ENCODE results near the gene CDH23. TPM values are rescaled to one million over a fixed set of nuclear protein-coding genes. Genes with fewer than 3 reads are reported as not detected.

CDH23 gene
- total RNA-seq, 4 donors from 2014 or later: 13.8 to 20.1 (median 17.3) TPM

GRCh38 chr10:71480662-71481061 lies 83.9 kb downstream of the CDH23 start:
- no peak for DNase-seq (ENCODE audit: low spot score in 2 of 2)
- Histone ChIP-seq H3K27ac (no peak overlapping the region), H3K9me3 (no peaks in the 10 kb centered on the region), H3K36me3 (no peaks in the 10 kb centered on the region), H3K27me3 (no peaks in the 10 kb centered on the region), H3K4me3 (no peak overlapping the region), H3K4me1 (peaks cover 0 to 22% (median 7%) of the 10 kb centered on the region in 4 donors)
- no peak for TF ChIP-seq POLR2A (IDR thresholded peaks at IDR 0.05)
- TF ChIP-seq EP300 (IDR thresholded peaks at IDR 0.05): no peak
- no peak for TF ChIP-seq CTCF (IDR thresholded peaks at IDR 0.05)
- WGBS, 2 donors: 81 to 92% methylated on average over 5 of the region's 5 CpGs

DNA sequence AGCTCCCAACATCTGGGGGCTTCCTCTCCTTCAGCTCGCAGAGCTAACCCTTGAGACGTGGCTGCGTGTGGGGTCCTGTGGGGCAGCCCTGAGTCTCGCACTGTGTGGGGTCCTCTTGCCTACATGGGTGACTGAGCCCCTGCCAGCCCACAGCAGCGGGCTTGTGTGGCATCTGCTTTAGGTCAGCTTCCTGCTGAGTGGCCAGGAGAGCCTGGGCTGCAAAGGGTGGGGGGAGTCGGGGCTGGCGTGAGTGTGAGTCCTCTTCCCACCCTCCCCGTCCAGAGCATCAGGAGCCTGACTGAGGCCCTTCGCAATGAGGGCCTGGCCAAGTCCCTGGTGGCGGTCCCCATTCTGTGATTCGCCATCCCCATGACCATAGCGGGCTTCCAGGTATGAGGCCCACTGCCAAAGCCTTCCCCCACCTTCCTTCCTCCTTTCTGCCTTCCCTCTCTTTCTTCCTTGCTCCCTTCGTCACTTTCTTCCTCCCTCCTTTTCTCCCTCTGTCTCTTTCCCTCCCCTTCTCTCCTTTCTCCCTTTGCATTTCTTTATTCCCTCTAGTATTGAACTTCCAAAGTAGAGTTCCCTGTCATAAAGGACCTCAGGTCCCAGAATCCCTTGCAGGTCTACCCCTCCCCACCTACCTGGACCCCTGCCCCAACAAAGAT lies 85.2 kb downstream of the CDH23 start:
- 80 to 82% methylated on average over 11 to 12 of the region's 13 CpGs for WGBS, 2 donors

DNA sequence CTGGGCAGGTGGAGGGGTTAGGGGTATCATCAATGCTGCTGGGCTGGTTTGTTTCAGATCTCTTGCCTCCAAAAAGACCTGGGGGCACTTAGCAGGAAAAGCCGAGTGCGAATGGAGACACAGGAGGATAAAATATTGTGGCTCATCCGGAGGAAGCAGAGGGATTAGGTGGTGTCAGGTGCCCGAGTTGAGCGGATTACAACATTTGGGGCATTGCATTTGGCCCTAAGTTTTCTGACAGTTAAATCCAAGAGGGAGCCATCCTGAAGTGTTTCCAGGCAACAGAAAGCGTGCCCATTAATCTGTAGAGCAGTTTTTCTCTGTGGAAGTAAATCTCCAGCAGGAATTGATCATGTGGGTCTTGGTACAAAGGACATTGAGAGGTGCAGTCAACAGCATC lies 85.9 kb downstream of the CDH23 start:
- TF ChIP-seq CTCF (IDR thresholded peaks at IDR 0.05): no peak
- TF ChIP-seq EP300 (IDR thresholded peaks at IDR 0.05): no peak
- no peak for TF ChIP-seq POLR2A (IDR thresholded peaks at IDR 0.05)
- 91 to 93% methylated on average over 6 of the region's 6 CpGs for WGBS, 2 donors
- DNase-seq (ENCODE audit: low spot score in 2 of 2): no peak

More for the DNA sequence above, 85.2 kb downstream of the CDH23 start:
- Histone ChIP-seq H3K4me3 (no peak overlapping the region), H3K9me3 (no peaks in the 10 kb centered on the region), H3K27me3 (no peaks in the 10 kb centered on the region), H3K27ac (no peak overlapping the region), H3K36me3 (no peaks in the 10 kb centered on the region), H3K4me1 (peaks cover 0 to 10% (median 0%) of the 10 kb centered on the region in 4 donors)
- TF ChIP-seq CTCF (IDR thresholded peaks at IDR 0.05) (no peak), POLR2A (IDR thresholded peaks at IDR 0.05) (no peak), EP300 (IDR thresholded peaks at IDR 0.05) (no peak)
- DNase-seq (ENCODE audit: low spot score in 2 of 2): no peak

DNA sequence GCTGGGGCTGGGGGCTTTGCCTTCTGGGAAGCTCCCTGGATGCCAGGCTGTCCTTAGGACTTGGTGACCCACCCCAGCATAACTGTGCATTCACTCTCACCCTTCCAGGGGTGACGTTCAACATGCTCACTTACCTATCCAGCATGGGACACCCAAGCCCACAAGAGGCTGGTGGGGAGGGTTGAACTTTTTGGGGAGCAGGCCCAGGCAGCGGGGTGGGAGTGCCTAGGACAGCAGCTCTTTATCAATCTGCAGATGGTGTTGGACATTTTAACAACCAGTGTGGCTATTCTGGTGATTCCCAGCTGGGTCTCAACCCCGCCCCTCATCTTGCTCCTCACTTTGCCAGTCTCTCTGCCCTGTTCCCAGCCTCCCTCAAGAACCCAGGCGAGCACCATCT lies 86.4 kb downstream of the CDH23 start:
- Histone ChIP-seq H3K36me3 (no peaks in the 10 kb centered on the region), H3K27me3 (no peaks in the 10 kb centered on the region), H3K4me3 (no peak overlapping the region), H3K27ac (no peak overlapping the region), H3K9me3 (peaks cover 0 to 2% (median under 1%) of the 10 kb centered on the region in 4 donors), H3K4me1 (no peaks in the 10 kb centered on the region)
- TF ChIP-seq CTCF (IDR thresholded peaks at IDR 0.05) (no peak), EP300 (IDR thresholded peaks at IDR 0.05) (no peak), POLR2A (IDR thresholded peaks at IDR 0.05) (no peak)
- no peak for DNase-seq (ENCODE audit: low spot score in 2 of 2)
- WGBS, 2 donors: 87 to 95% methylated on average over 4 of the region's 4 CpGs

More for the DNA sequence above, 85.9 kb downstream of the CDH23 start:
- H3K9me3 ChIP-seq: no peaks in the 10 kb centered on the region
- no peaks in the 10 kb centered on the region for H3K27me3 ChIP-seq
- no peak overlapping the region for H3K4me3 ChIP-seq
- H3K36me3 ChIP-seq: no peaks in the 10 kb centered on the region
- peaks cover 0 to 3% (median 0%) of the 10 kb centered on the region in 4 donors for H3K4me1 ChIP-seq
- no peak overlapping the region for H3K27ac ChIP-seq

DNA sequence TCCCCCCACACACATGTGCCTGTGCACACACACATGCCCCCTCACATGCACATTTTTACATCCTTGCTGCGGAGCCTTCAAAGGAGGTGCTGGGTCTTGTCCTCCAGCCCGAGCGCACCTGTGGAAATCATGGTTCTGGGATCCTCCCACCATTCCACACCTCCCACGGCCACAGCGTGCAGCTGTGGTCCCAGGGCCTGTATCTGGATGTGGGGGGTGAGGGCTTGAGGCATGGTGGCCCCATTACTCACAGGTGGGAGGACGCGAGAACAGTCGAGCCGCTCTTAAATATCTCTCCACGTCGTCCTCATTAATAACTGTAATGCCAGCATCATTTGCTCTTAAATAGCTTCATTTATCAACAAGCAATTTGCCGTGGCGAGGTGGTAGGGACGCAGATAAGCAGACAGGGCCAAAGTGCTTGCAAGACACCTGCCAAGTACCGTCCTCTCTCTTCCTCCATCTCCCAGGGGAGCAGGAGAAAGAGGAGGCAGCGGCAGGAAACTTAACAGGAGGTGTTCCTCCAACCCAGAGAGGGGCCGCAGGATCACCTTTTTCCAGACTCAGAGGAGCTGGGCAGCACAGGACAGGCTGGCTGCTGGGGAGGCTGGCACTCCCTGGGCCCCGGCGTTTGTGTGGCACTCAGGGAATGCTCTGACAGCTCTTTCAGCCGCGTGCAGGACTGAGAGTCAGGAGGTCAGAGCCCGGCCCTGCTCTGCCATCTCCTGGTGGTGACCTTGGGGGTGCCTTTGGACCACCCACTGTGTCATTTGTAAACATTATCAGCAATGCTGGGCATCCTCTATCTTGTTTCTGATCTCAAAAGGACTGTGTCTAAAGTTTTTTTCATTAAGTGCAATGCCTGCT lies 87.4 kb downstream of the CDH23 start:
- no peaks in the 10 kb centered on the region for H3K36me3 ChIP-seq
- no peak overlapping the region for H3K4me3 ChIP-seq
- DNase-seq (ENCODE audit: low spot score in 2 of 2): no peak
- no peaks in the 10 kb centered on the region for H3K27me3 ChIP-seq
- no peak for TF ChIP-seq EP300 (IDR thresholded peaks at IDR 0.05)
- TF ChIP-seq CTCF (IDR thresholded peaks at IDR 0.05): no peak
- no peak for TF ChIP-seq POLR2A (IDR thresholded peaks at IDR 0.05)
- peaks cover 0 to 12% (median 4%) of the 10 kb centered on the region in 4 donors for H3K9me3 ChIP-seq
- 68 to 71% methylated on average over 20 to 22 of the region's 22 CpGs for WGBS, 2 donors
- no peak overlapping the region for H3K27ac ChIP-seq
- no peaks in the 10 kb centered on the region for H3K4me1 ChIP-seq
